Tibial nerve (tissue), 3 donors: ENCODE measurements around the gene CLDN14.

Source experiments
- CTCF ChIP-seq, 5 experiments: fragments of 200-600 bp in 3 of 5; fragments of 450-650 bp in 2 of 5; sonication (generic) in 3 of 5; IDR thresholded peaks; one replicate each; pipeline ENCODE4 v1.5.1; 2016 to 2019; ENCODE audit warnings: antibody characterized with exemption in 5 of 5, mild to moderate bottlenecking in 3 of 5, moderate library complexity in 2 of 5
- POLR2A ChIP-seq, 2 donors: fragments of 450-650 bp; IDR thresholded peaks; one replicate each; pipeline ENCODE4 v1.6.1; 2017; ENCODE audit warnings: antibody characterized with exemption in 2 of 2, mild to moderate bottlenecking in 2 of 2, moderate library complexity in 2 of 2

- TF ChIP-seq POLR2A (IDR thresholded peaks at IDR 0.05) (no peak), CTCF (IDR thresholded peaks at IDR 0.05) (no peak)
These were observed 8.6 kb downstream of the CLDN14 start for GRCh38 chr21:36471254-36471723.
